ENCODE data around the gene DNAJC16.

- TF ChIP-seq CTCF (conservative IDR thresholded peaks at IDR 0.05), result no peak
- no peak for TF ChIP-seq ZFX (IDR thresholded peaks at IDR 0.05)
Observed at GRCh38 chr1:15509586-15509985, 17.1 kb upstream of the DNAJC16 start.

Measured in C4-2B (cell line).